ENCODE data around the gene CACNA1G. TPM values are rescaled to one million over a fixed set of nuclear protein-coding genes. Genes with fewer than 3 reads are reported as not detected.

The CACNA1G gene
- total and polyA plus RNA-seq, 9 of the 15 experiments (the other 6 are each of a cell fraction or from before 2014, with no cell fraction given), result 0.01 TPM; not detected in 8

DNA sequence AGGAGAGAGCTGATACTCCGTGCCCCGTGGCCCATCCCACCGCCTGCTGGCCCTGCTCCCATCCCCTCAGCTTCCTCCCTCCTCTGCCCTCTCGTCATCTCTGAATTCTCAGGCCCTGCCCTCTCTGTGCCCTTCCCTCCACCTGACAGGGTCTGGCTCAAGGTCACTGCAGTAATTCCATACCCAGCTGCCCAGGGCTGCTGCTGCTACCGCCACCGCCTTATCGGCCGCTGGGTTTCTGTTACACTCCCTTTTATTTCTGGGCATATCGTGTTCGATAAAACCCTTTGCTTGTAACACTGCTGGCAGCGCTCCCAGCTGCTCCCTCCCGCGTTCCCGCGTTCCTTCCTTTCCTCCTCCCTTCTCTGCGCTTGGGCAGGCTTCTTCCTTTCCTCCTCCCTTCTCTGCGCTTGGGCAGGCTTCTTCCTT is 26.8 kb upstream of the CACNA1G start:
- FAIRE-seq (no peak), ATAC-seq (no peak), DNase-seq (ENCODE audit: extremely low read depth in 1 of 4, low spot score in 3 of 4) (no peak)
- intact Hi-C loops (cut with micrococcal nuclease), result no loop called here
- WGBS (ENCODE audit: insufficient coverage, low coverage, missing lambda C conversion rate), result 1% methylated on average over 15 of the region's 17 CpGs
- Histone ChIP-seq H2AFZ (ENCODE audit: low read depth, low read length) (no peak overlapping the region), H3K36me3 (ENCODE audit: control insufficient read depth, insufficient read depth, low read length) (no peaks in the 10 kb centered on the region), H3K27ac (ENCODE audit: extremely low read depth, low read depth, low read length) (no peak overlapping the region), H3K27me3 (ENCODE audit: control insufficient read depth in 2 of 2, insufficient read depth in 2 of 2, low read length in 2 of 2) (peaks cover 32 to 64% of the 10 kb centered on the region in 2 experiments; a peak in 4 of 5 replicates), H4K20me1 (replicated peaks; ENCODE audit: control insufficient read depth, insufficient read depth, low read length) (peaks cover 16% of the 10 kb centered on the region; the same call in 1 of the 2 replicates), H3K79me2 (ENCODE audit: control insufficient read depth, insufficient read depth, low read length) (no peaks in the 10 kb centered on the region), H3K4me1 (replicated peaks in 1 of 2; ENCODE audit: control insufficient read depth in 2 of 2, insufficient read depth in 2 of 2, low read length in 2 of 2) (peaks cover 0 to 37% of the 10 kb centered on the region in 2 experiments; a peak in 3 of 5 replicates), H3K9ac (ENCODE audit: insufficient read depth in 1 of 2, low read depth in 2 of 2, low read length in 2 of 2) (peak overlapping the region in 1 of 2 experiments; percentile 68; a peak in 2 of 4 replicates), H3K9me1 (ENCODE audit: control insufficient read depth, insufficient read depth, low read length) (no peaks in the 10 kb centered on the region), H3K4me2 (ENCODE audit: insufficient read depth, low read length) (no peak overlapping the region), H3K4me3 (no peak overlapping the region), H3K9me3 (replicated peaks; ENCODE audit: control insufficient read depth, insufficient read depth, low read depth, low read length) (no peaks in the 10 kb centered on the region)
- ChIA-PET POLR2A (no interaction called here), CTCF (ENCODE audit: low intra/inter-chr PET ratio) (interaction anchor here (0.6 kb wide), 1 partner anchor 316 kb away, joined by 3 read pairs; no protein-coding TSS in a partner anchor)
- in situ Hi-C loops (cut with MboI), result no loop called here
- no peak for TF ChIP-seq ZNF707 (CRISPR knock-in tag; conservative IDR thresholded peaks at IDR 0.05)
- TF ChIP-seq TCF7L2 (IDR thresholded peaks at IDR 0.05; ENCODE audit: low read depth, low read length), result no peak
- no peak for TF ChIP-seq HNRNPK (IDR thresholded peaks at IDR 0.05; ENCODE audit: low read depth, low read length, poor library complexity, severe bottlenecking)
- TF ChIP-seq ASH1L (IDR thresholded peaks at IDR 0.05; ENCODE audit: borderline replicate concordance, low read depth, partially characterized antibody), result no peak
- TF ChIP-seq, protein P1, sequence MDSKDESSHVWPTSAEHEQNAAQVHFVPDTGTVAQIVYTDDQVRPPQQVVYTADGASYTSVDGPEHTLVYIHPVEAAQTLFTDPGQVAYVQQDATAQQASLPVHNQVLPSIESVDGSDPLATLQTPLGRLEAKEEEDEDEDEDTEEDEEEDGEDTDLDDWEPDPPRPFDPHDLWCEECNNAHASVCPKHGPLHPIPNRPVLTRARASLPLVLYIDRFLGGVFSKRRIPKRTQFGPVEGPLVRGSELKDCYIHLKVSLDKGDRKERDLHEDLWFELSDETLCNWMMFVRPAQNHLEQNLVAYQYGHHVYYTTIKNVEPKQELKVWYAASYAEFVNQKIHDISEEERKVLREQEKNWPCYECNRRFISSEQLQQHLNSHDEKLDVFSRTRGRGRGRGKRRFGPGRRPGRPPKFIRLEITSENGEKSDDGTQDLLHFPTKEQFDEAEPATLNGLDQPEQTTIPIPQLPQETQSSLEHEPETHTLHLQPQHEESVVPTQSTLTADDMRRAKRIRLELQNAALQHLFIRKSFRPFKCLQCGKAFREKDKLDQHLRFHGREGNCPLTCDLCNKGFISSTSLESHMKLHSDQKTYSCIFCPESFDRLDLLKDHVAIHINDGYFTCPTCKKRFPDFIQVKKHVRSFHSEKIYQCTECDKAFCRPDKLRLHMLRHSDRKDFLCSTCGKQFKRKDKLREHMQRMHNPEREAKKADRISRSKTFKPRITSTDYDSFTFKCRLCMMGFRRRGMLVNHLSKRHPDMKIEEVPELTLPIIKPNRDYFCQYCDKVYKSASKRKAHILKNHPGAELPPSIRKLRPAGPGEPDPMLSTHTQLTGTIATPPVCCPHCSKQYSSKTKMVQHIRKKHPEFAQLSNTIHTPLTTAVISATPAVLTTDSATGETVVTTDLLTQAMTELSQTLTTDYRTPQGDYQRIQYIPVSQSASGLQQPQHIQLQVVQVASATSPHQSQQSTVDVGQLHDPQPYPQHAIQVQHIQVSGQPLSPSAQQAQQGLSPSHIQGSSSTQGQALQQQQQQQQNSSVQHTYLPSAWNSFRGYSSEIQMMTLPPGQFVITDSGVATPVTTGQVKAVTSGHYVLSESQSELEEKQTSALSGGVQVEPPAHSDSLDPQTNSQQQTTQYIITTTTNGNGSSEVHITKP (IDR thresholded peaks at IDR 0.05; ENCODE audit: partially characterized antibody), result no peak
- no peak for TF ChIP-seq SRSF3 (IDR thresholded peaks at IDR 0.05; ENCODE audit: insufficient read depth, low read length)
- TF ChIP-seq GATAD2A (IDR thresholded peaks at IDR 0.05), result no peak
- TF ChIP-seq HNRNPUL1 (IDR thresholded peaks at IDR 0.05; ENCODE audit: low read length), result no peak
- no peak for TF ChIP-seq BRCA1 (IDR thresholded peaks at IDR 0.05)
- no peak for TF ChIP-seq BRCA1 (CRISPR knock-in tag; IDR thresholded peaks at IDR 0.05)
- no peak for TF ChIP-seq SP2 (IDR thresholded peaks at IDR 0.05; ENCODE audit: extremely low read depth, low read depth, low read length, poor library complexity, severe bottlenecking)
- TF ChIP-seq NFRKB (IDR thresholded peaks at IDR 0.05; ENCODE audit: low read depth), result no peak
- TF ChIP-seq, protein P2, sequence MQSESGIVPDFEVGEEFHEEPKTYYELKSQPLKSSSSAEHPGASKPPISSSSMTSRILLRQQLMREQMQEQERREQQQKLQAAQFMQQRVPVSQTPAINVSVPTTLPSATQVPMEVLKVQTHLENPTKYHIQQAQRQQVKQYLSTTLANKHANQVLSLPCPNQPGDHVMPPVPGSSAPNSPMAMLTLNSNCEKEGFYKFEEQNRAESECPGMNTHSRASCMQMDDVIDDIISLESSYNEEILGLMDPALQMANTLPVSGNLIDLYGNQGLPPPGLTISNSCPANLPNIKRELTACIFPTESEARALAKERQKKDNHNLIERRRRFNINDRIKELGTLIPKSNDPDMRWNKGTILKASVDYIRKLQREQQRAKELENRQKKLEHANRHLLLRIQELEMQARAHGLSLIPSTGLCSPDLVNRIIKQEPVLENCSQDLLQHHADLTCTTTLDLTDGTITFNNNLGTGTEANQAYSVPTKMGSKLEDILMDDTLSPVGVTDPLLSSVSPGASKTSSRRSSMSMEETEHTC (IDR thresholded peaks at IDR 0.05), result no peak
- TF ChIP-seq, protein P3, sequence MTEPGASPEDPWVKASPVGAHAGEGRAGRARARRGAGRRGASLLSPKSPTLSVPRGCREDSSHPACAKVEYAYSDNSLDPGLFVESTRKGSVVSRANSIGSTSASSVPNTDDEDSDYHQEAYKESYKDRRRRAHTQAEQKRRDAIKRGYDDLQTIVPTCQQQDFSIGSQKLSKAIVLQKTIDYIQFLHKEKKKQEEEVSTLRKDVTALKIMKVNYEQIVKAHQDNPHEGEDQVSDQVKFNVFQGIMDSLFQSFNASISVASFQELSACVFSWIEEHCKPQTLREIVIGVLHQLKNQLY (CRISPR knock-in tag; conservative IDR thresholded peaks at IDR 0.05), result no peak
- no TSS peak for BruUV-seq (replicated peaks)
